ENCODE data around the gene LRRC9.
"Not testable (repeated sequence)": the region's sequence is repeated elsewhere in the genome, so short reads cannot be mapped to it uniquely, and the experiment has no call there.

LRRC9 gene

DNA sequence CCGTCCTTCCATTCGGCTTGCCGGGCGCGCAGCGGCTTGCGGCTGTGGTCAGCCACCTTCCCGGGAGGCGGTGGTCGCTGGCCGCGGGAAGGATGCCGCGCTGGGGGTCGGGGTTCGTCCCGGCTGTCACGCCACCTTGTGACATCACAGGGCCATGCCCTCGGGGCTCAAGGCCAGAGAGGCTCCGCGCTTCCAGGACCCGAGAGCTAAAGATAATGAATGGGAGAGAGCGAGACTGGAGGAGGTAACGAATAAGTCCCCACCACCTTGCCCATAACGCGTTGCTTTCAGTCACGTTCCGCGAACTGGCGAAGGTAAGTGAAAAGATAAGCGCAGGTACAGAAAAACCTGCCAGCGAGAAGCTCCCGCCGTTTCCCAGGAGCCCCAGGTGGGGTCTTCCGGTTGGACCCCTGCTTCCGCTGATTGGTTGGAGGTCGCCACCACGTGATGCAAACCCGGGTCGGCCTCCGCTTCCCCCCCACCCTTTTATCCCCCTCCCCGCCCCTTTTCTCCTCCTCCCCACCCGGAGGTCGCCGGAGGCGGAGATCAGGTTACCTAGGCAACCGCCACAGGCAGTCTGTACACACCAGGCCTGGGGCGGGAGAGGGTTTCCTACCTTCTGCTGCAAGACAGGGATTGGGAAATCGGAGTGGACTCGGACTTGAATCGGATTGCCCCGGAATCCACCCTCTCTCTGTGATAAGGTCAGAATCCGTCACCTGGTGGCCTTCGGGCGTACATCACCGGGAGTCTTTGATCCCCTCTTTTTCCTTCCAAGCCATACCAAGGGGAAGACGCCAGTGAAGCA lies at the start of gene LRRC9:
Gene LRRC9 (plus strand): TSS at position 575 of the 808 bp plus-strand sequence.
- peak within 1 kb of the TSS; percentile 63 for H3K4me3 ChIP-seq (ENCODE audit: low read depth, low read length)

- peak within 1 kb of the TSS; percentile 60 for H3K4me3 ChIP-seq (ENCODE audit: low read depth, low read length)
These were observed 49.4 kb upstream of the LRRC9 start, which contains the start of gene RTN1 for GRCh38 chr14:59870277-59871165. RTN1 (minus strand) TSS chr14:59870776; CDS start chr14:59870630, 146 bp downstream.

DNA sequence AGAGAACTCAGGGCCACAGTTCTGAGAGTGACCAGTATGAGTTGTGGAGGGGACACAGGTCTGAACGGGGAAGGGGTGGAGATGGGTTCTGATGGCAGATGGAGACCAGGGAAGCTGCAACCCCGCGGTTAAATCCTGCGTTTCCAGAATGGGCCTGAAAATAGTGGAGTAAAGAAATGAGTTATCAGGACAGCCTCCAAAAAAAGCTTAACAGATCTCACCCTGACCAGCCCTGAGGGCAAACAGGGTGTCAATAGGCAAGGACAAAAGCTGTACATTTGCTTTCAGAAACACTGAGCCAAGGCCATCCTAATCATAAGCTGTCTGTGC lies 48.8 kb upstream of the LRRC9 start:
- peak overlapping the region; percentile 60 for H3K4me3 ChIP-seq (ENCODE audit: low read depth, low read length)

GRCh38 chr14:59882957-59883356 lies 37.0 kb upstream of the LRRC9 start:
- H3K4me3 ChIP-seq (ENCODE audit: low read depth, low read length) = no peak overlapping the region

DNA sequence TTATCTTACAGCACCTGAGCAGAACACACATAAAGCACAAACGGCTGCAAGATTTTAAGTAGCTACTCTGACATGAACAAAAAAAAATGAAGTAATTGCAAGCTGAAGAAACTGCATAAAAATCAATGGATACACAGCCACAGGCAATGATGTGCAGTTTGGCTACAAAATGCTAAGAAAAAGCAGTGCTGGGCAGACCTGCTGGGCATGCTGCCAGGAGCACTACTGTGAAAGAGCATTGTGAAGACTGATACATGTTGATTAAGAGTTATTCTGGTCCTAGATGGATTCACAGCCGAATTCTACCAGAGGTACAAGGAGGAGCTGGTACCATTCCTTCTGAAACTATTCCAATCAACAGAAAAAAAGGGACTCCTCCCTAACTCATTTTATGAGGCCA lies 29.3 kb upstream of the LRRC9 start:
- H3K4me3 ChIP-seq (ENCODE audit: low read depth, low read length) = no peak overlapping the region

- H3K4me3 ChIP-seq (ENCODE audit: low read depth, low read length) = no peak overlapping the region
These were observed 24.2 kb upstream of the LRRC9 start for GRCh38 chr14:59895721-59896120.

GRCh38 chr14:59897757-59898383 lies 22.1 kb upstream of the LRRC9 start:
- H3K4me3 ChIP-seq (ENCODE audit: low read depth, low read length) = no peak overlapping the region

- no peak overlapping the region for H3K4me3 ChIP-seq (ENCODE audit: low read depth, low read length)
These were observed 19.4 kb upstream of the LRRC9 start for GRCh38 chr14:59900556-59900955.

GRCh38 chr14:59904184-59904583 lies 15.8 kb upstream of the LRRC9 start:
- H3K4me3 ChIP-seq (ENCODE audit: low read depth, low read length) = no peak overlapping the region

DNA sequence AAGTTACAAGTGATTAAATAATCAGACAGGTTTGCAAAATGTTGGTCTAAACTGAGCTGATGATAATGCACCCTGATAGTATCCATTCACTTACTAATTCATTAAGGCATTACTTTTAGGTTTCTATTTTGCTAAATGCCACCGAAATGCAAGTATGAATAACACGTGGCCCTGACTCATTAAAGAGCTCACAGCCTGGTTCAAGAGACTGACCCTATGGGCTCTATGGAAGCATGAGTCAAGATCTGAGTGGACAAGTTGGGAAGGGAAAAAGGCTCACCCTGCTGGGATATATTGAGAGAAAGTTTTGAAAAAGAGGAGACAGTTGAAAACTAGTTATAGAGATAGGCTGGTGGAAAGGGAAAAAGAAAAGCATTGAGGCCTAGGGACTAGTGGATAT lies 14.8 kb upstream of the LRRC9 start:
- no peak overlapping the region for H3K4me3 ChIP-seq (ENCODE audit: low read depth, low read length)

DNA sequence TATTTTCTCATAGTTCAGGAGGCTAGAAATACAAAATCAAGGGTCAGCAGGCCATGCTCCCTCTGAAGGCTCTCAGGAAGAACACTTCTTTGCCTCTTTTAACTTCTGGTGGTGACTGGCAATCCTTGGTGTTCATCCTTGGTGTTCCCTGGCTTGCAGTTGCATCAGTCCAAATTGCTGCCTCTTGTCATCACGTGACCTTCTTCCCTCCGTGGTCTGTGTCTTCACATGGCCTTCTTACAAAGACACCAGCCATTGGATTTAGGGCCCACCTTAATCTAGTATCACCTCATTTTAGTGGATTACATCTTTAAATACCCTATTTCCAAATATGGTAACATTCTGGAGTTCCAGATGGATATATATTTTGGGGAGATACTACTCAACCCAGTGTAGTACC lies 7.5 kb upstream of the LRRC9 start:
- no peak overlapping the region for H3K4me3 ChIP-seq (ENCODE audit: low read depth, low read length)

DNA sequence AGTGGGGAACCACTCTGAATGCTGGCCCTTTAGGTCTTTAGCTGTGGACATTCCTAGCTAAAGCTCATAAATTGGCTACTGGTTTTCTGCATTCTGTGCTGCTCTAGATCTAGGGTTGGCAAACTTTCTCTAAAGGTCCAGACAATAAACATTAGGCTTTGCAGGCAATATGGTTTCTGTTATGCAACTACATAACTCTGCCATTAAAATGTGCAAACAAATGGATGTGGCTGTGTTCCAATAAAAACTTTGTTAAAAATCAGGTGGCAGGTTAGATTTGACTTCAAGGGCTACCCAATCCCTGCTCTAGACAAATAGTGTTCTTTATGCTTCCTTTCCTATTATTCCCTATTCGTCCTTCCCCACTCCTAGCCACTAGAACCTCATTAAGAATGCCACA lies 6.8 kb upstream of the LRRC9 start:
- no peak overlapping the region for H3K4me3 ChIP-seq (ENCODE audit: low read depth, low read length)

DNA sequence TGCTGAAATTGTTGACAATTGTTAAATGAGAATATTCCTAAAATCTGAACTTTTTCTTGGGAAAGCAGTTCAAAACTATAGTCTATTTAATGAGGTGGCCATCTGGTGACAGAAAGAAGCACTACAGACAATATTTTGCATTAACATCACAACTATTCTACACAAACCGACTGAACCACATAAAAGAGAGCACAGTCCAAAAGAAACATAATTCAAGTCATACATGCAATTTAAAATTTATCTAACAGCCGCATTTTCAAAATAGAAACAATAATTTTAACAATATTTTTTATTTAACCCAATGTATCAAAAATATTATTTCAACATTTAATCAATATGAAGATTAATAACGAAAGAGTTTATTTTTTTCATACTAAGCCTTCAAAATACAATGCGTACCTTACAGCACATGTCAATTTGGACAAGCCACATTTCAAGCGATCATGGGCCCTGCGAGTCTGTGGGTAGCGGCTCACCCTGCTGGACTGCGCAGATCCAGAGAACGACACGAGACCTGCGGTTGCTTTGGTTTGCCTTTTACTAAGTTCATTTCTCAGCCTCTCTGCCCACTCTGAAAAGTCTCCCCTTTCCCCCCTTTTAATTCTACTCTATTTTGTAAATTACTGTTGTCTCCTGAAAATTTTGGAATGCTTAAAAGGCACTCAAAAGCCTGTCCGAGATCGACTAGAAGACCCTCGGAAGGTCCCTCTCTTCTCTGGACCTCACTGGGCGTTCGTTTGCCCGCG lies 947 bp upstream of the LRRC9 start:
- H3K4me3 ChIP-seq (ENCODE audit: low read depth, low read length) = peak overlapping the region; percentile 63

- H3K4me3 ChIP-seq (ENCODE audit: low read depth, low read length) = peak overlapping the region; percentile 40
These were observed 387 bp downstream of the LRRC9 start for GRCh38 chr14:59920378-59920683.

DNA sequence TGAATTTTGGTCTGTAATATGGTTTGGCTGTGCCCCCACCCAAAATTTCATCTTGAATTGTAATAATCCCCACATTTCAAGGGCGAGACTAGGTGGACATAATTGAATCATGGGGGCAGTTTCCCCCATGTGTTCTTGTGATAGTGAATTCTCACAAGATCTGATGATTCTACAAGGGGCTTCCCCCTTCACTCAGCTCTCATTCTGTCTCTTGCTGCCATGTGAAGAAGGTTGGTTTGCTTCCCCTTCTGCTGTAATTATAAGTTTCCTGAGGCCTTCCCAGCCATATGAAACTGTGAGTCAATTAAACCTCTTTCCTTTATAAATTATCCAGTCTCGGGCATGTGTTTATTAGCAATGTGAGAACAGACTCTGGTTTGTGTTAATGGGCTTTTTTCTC lies 5.9 kb downstream of the LRRC9 start:
- no peak overlapping the region for H3K4me3 ChIP-seq (ENCODE audit: low read depth, low read length)

- H3K4me3 ChIP-seq (ENCODE audit: low read depth, low read length) = no peak overlapping the region
These were observed 6.6 kb downstream of the LRRC9 start for GRCh38 chr14:59926534-59926933.

- no peak overlapping the region for H3K4me3 ChIP-seq (ENCODE audit: low read depth, low read length)
These were observed 11.3 kb downstream of the LRRC9 start for GRCh38 chr14:59931237-59931636.

GRCh38 chr14:59936145-59936544 lies 16.2 kb downstream of the LRRC9 start:
- H3K4me3 ChIP-seq (ENCODE audit: low read depth, low read length) = no peak overlapping the region

DNA sequence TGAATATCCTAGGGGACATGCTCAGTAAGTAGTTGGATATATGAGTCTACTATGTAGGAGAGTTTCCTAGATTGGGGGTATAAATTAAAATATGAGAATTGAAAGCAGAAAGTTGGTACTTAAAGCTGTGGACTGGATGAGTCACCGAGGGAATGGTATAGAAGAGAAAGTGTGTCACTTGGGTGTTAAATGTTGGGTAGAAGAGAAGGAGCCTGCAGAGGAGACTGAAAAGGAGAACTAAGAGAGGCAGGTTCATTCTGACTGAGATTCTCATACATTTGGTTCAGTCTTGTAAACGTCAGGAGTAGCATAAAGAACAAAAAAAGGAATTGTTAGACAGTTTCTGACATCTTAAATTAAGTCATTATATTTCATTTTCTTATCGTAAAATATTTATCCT lies 19.9 kb downstream of the LRRC9 start:
- H3K4me3 ChIP-seq (ENCODE audit: low read depth, low read length) = no peak overlapping the region

- H3K4me3 ChIP-seq (ENCODE audit: low read depth, low read length) = not testable (repeated sequence)
These were observed 22.4 kb downstream of the LRRC9 start for GRCh38 chr14:59942296-59942862.

DNA sequence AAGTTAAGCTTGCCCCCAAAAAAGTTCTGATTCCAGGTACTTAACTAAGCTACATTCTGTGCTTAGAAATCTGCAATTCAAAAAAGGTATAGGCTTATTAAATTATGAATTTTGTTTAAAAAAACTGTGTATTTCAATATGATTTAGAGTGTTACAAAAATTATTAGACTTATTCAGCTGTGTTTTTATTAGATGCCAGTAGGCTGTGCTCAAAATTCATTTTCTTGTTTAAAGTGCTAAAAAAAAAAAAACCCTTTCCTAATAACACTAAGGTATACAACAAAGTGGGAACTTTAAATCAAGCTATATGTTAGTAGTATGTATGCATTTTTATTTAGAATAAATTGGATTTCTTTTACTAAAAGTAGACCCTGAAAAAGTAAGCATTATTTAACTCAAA lies 25.0 kb downstream of the LRRC9 start:
- H3K4me3 ChIP-seq (ENCODE audit: low read depth, low read length) = no peak overlapping the region

All from iPS-11a (cell line).